MG63 (cell line): ENCODE results near the gene MACROD2. TPM values are rescaled to one million over a fixed set of nuclear protein-coding genes. Genes with fewer than 3 reads are reported as not detected.

Experiments used
- DNase-seq: peaks from one replicate; pipeline ENCODE4 v3.0.0-alpha.2; 2020
- H3K27me3 ChIP-seq: fragments of 250-450 bp; sonication (Bioruptor Pico); 2 replicates; pipeline ENCODE4 v1.5.1; 2020; ENCODE audit warnings: mild to moderate bottlenecking, moderate library complexity
- H3K36me3 ChIP-seq: fragments of 250-450 bp; sonication (Bioruptor Pico); 2 replicates; pipeline ENCODE4 v1.5.1; 2020; ENCODE audit warnings: mild to moderate bottlenecking, moderate library complexity
- H3K4me3 ChIP-seq: fragments of 250-450 bp; sonication (Bioruptor Pico); 2 replicates; pipeline ENCODE4 v1.5.1; 2020; ENCODE audit warnings: mild to moderate bottlenecking, moderate library complexity
- H3K9me3 ChIP-seq: fragments of 250-450 bp; sonication (Bioruptor Pico); 2 replicates; pipeline ENCODE4 v1.5.1; 2020; ENCODE audit warnings: mild to moderate bottlenecking, moderate library complexity
- total RNA-seq: library from RNA; depleted of rRNA; stranded (reverse); fragments of >200 nt; shearing (Covaris generic); gene quantifications from 2 replicates; pipeline ENCODE4 v1.2.3, GENCODE V29; 2014; ENCODE audit warnings: low replicate concordance

MACROD2 gene
- total RNA-seq, 1 experiment from 2014 or later: 0.66 TPM

DNA sequence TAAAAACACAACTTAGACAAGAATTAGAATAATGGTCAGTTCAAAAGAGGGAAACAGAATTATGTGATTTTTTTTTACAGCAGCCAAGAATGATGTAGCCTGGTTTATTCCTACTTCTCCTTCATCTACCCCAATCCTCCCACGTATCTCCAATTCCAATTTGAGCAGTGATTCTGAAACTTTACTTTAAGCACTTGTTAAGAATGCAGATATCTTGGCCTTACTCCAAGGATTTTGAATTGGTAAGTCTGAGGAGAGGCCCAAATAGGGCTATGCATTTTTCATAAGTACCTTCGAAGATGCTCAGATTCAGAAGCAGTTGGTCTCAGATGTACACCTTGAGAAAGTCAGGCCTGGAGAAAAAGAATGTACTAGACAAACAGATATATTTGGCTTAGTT lies 575.5 kb downstream of the MACROD2 start:
- no peaks in the 10 kb centered on the region for H3K36me3 ChIP-seq
- no peaks in the 10 kb centered on the region for H3K27me3 ChIP-seq
- H3K4me3 ChIP-seq: no peak overlapping the region
- no peak for DNase-seq
- peaks cover 1% of the 10 kb centered on the region; the same call in 1 of the 2 replicates for H3K9me3 ChIP-seq

DNA sequence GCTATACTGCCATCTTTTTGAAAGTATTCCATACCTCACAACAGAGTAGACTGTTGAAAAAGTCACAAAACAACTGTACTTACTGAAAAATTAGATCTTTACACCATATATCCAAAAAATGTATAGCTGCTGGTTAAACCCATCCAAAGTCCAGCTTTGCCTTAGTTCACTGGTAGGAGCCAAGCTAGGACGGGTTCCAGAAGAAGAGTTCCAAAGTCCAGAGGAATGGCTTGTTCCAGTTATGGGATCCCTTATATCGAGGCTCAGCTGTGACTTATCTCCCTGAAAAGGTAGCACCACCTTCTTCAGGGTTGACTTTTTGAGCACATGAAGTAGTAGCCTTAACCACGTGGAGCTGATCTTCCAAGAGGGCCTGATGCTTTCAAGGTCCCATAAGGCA lies 578.4 kb downstream of the MACROD2 start:
- Histone ChIP-seq H3K4me3 (no peak overlapping the region), H3K27me3 (no peaks in the 10 kb centered on the region), H3K9me3 (no peaks in the 10 kb centered on the region), H3K36me3 (no peaks in the 10 kb centered on the region)
- no peak for DNase-seq

DNA sequence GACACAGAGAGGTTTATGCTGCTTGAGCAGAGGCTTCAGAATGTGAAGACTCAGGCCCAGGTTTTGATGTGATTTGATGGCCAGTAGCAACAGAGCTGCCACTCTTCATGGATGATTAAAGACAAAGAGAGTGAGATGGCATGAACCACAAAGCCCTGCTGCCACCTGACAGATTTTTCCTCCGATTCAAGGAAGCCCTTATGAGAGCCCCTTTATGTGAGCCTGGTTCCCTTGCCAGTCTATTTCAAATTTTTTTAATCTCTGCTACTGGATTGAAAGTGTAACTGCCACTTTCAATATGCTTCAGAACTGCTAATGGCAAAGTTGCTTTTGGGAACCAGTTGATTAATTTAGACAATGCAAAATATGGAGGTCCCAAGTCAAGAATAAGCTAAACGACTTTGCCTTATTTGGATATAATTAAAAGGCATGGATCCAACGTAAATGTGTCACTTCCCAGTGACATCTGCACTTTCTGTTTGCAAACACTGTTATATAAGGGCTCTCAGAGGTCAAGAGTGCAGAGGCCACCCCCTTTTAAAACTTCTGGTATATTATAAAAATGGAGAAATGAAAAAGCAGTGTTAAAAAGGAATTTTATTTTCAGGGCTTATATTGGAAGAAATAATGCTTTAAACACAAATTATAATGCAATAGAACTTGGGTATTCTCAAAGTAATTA lies 581.0 kb downstream of the MACROD2 start:
- H3K9me3 ChIP-seq: no peaks in the 10 kb centered on the region
- H3K27me3 ChIP-seq: no peaks in the 10 kb centered on the region
- no peak for DNase-seq
- no peaks in the 10 kb centered on the region for H3K36me3 ChIP-seq
- no peak overlapping the region for H3K4me3 ChIP-seq

DNA sequence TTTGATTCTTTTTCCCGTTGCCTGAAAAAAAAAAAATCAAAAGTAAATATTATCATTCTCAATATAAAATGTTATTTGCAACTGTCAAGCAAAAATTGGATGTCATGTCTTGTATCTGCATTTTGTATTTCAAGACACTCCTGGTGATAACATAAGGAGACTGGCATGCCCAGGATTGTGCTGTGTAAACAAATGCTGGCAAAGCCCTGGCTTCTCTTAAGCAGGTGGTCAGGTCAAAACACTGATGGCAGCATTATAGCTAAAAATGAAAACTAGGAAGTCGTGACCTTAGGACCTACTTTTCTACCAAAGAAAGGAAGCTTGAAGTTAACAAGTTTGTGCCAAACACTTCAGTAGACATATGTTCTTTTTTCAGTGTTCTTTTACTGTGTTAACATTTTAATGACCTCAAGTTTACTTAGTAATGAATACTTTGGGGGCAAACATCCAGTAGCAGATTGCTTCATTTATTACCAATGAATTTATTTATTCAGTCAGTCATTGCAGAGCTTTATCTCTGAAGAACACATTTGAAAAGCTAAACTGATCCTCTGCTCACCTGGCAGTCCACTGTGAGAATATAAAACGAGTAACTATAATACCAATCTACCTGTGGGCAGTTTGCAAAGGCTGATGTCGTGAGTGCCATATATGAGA lies 585.2 kb downstream of the MACROD2 start:
- DNase-seq: no peak
- Histone ChIP-seq H3K27me3 (no peaks in the 10 kb centered on the region), H3K9me3 (no peaks in the 10 kb centered on the region), H3K4me3 (no peak overlapping the region), H3K36me3 (no peaks in the 10 kb centered on the region)

DNA sequence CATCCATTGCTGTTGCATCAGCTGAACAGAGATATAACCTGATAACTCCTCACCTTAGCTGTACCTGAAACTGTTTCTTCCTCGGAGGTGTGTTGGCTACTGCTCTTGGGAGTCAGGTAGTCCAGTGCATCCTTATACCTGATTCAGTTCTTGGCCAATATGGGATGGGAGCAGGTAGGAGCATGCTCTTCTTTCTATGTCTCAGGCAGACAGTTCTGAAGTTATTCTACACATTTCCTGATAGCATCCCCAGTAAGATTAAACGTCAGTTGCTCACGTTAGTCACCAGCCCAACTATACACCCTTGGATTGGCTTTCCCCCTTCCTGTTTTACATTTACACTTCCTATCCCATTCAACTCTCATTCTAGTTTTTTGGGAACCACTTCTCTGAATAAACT lies 586.4 kb downstream of the MACROD2 start:
- no peaks in the 10 kb centered on the region for H3K36me3 ChIP-seq
- H3K4me3 ChIP-seq: no peak overlapping the region
- H3K27me3 ChIP-seq: no peaks in the 10 kb centered on the region
- H3K9me3 ChIP-seq: no peaks in the 10 kb centered on the region
- no peak for DNase-seq

DNA sequence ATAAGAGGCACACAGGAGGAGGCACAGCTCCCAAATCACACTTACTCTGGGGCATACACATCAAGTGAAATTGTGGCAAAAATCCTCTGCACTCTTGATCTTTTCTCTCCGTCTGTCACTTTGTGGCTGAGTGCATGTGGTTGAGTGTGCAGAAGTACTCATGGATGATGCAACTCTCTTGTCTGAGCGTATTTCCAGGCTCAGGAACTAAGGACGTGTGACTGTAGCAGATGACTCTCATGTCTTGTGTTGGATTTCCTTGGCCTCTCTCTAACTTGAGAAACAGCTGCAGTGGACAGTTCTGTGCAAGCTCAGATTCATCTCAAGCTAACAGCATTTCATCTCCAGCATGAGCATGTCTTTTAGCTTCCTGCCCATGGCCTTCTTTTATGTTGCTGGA lies 587.5 kb downstream of the MACROD2 start:
- DNase-seq: no peak

DNA sequence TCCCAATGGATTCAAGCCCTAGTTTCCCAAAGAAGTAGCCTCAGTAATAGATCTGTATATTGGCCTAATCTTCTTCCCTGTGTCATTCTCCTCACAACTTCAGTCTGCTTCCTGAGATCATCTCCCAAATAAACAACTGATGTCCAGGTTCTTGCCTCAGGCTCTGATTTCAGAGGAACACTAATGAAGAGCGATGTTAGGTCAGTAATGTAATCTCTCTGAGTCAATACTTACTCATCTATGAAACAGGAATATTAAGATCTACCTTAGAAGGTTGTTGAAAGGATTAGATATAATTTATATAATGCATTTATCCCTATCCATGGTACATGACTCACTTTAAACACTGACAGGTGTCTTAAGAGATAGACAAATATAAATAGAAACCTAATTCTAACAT lies 588.1 kb downstream of the MACROD2 start:
- DNase-seq: peak; percentile 8
- Histone ChIP-seq H3K27me3 (no peaks in the 10 kb centered on the region), H3K36me3 (no peaks in the 10 kb centered on the region), H3K4me3 (no peak overlapping the region), H3K9me3 (no peaks in the 10 kb centered on the region)

More for the DNA sequence above, 587.5 kb downstream of the MACROD2 start:
- Histone ChIP-seq H3K9me3 (no peaks in the 10 kb centered on the region), H3K27me3 (no peaks in the 10 kb centered on the region), H3K36me3 (no peaks in the 10 kb centered on the region), H3K4me3 (no peak overlapping the region)

DNA sequence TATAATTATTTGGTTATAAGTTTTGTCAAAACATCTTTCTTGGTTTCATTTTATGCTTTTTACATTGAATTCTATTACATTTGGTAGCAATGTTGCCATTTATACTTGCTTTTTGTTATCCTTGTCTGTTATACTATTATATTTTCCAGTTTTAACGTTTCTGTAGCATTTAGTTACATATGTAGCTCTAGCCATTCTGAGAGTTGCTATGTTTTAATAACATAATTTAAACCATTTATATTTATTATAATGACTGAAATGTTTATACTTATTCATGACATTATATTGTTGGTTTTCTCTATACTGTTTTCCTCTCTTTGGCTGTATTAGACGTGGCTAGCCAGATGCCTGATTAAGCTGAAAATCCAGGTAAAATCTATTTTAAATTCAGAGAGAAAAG lies 594.1 kb downstream of the MACROD2 start:
- no peaks in the 10 kb centered on the region for H3K27me3 ChIP-seq
- no peak overlapping the region for H3K4me3 ChIP-seq
- no peaks in the 10 kb centered on the region for H3K9me3 ChIP-seq
- no peaks in the 10 kb centered on the region for H3K36me3 ChIP-seq
- no peak for DNase-seq

DNA sequence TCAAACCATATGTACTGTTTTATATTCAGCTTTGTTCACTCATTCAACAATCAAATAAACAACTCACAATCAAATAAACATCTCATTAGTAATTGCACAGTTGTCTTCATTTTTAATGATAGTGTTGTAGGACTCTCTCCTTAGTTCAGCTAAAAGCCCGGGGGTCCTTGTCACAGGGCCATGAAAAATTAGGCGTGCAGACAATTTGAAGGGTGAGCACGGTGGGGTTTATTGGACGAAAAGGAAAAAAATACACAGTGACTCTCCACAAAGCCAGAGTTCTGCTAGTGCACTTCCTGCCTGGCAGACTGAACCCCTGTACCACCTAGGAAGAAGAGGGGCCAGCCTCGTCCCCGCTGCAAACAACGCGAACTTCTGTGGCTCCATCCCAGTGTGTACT lies 599.7 kb downstream of the MACROD2 start:
- Histone ChIP-seq H3K27me3 (no peaks in the 10 kb centered on the region), H3K9me3 (no peaks in the 10 kb centered on the region), H3K4me3 (no peak overlapping the region), H3K36me3 (no peaks in the 10 kb centered on the region)
- DNase-seq: no peak

DNA sequence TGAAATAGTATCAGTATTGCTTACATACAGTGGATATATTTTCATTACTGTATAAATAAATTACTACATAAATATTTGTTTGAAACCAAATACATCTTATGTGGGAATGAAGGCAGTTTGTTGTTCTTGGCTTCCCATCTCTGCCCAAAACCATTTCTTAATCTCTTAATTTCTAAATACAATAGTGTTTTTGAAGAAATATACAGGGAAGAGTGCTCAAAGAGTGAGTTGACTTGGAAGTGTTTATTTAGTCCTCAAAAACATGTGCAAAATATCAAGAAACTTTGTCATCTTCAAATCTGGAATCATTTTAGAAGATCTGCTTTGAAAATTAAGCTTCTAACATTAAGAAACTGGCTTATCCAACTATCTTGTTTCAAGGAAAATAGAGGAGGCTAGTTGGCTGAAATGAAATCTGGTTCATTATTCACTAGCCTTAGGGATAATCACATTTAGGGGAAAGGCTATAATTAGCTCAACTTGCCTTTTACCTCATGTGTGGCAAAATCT lies 601.9 kb downstream of the MACROD2 start:
- DNase-seq: no peak
- no peak overlapping the region for H3K4me3 ChIP-seq
- H3K27me3 ChIP-seq: no peaks in the 10 kb centered on the region
- no peaks in the 10 kb centered on the region for H3K9me3 ChIP-seq
- H3K36me3 ChIP-seq: no peaks in the 10 kb centered on the region

DNA sequence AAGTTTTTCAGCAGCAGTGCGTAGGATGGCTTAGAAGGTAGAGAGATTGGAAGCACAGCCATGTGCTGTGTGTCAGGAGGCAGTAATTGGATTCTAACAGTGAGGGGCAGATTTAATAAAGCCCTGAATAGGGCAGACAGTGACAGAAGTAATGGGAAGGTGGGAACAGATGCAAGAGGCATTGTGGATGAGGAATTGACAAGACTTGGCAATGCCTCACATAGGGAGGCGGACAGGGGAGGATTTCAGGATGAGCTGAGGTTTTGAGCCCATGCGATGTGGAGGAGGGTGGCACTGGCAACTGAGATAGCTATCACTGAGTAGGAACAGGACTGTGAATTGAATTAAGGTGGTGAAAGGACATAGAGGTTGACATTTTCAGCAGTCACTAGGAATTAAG lies 604.3 kb downstream of the MACROD2 start:
- Histone ChIP-seq H3K9me3 (no peaks in the 10 kb centered on the region), H3K4me3 (no peak overlapping the region), H3K36me3 (no peaks in the 10 kb centered on the region), H3K27me3 (no peaks in the 10 kb centered on the region)
- DNase-seq: no peak

DNA sequence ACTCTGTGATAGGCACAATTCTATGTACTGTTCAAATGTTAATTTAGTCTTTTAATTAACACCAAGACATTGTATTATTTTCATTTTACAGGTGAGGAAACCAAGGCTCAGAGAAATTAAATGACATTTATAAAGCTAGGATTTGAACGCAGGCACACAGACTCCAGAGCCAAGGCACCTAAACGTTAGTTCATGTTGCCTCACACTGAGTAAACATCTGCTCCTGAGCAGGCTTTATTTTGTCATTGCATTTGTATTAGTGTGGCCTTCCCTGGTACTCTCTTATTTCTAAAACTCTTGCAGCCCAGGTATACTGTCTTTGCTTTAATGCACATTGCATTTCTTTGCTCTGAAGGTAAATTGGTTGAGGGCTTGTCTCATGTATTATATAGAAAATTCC lies 605.2 kb downstream of the MACROD2 start:
- Histone ChIP-seq H3K36me3 (no peaks in the 10 kb centered on the region), H3K9me3 (no peaks in the 10 kb centered on the region), H3K27me3 (no peaks in the 10 kb centered on the region), H3K4me3 (no peak overlapping the region)
- no peak for DNase-seq

DNA sequence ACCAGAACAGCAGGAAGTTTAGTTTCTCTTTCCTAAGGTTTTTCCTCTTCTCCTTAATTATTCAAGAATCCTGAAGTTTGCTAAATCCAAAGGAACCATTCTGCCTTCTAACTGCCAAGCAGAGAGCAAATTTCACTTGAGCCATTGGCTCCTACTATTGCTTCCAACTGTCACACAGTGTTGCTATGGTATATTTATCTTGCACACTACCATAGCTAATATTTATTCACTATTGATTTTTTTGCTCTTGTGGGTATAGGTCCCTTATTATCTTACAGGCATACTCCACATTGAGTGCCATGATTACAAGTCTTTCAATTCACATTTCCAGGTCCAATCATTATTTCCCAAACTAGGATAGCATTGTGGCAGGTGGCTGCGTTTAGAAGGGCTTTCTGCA lies 608.8 kb downstream of the MACROD2 start:
- Histone ChIP-seq H3K9me3 (no peaks in the 10 kb centered on the region), H3K27me3 (no peaks in the 10 kb centered on the region), H3K4me3 (no peak overlapping the region), H3K36me3 (no peaks in the 10 kb centered on the region)
- DNase-seq: no peak

DNA sequence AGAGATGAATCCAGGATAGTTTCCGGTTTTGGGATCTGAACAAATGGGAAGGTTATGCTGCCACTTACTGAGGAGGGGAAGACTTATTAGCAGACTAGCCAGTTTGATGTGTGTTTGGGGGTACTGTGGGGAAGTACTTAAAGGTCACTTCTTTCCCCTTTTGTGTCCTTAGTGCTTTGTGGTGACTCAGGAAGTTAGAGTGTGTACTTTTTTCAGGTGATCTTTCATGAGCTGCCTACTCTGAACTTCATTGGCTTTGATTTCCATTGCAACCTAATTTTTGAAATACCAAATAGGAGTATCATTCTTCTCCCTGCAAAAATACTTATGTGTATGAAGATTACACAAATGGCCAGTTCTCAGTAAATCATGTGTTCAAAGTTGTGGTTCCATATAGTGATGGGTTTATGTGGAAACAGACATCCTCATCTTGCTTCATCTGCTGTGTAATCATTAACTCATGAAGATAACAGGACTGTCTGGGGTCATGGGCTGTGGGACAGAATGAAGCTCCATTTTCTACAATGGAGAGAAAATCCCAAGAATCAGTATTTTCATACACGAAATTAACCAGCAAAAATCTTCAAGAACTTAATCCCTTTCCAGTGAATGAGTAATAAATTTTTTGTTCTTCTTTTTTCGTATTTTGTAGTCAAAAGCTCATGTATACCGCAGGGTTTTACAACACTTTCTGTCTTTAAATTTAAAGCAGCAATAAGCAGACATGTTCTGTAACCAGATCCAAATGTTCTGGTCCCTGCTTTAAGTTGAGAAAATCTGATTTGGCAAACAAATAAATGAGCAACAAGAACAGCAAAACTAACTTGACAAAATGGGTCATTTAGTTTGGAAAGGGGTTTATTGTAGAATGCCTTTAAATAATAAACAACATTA lies 614.3 kb downstream of the MACROD2 start:
- H3K36me3 ChIP-seq: no peaks in the 10 kb centered on the region
- no peaks in the 10 kb centered on the region for H3K27me3 ChIP-seq
- no peak for DNase-seq
- H3K9me3 ChIP-seq: no peaks in the 10 kb centered on the region
- no peak overlapping the region for H3K4me3 ChIP-seq

DNA sequence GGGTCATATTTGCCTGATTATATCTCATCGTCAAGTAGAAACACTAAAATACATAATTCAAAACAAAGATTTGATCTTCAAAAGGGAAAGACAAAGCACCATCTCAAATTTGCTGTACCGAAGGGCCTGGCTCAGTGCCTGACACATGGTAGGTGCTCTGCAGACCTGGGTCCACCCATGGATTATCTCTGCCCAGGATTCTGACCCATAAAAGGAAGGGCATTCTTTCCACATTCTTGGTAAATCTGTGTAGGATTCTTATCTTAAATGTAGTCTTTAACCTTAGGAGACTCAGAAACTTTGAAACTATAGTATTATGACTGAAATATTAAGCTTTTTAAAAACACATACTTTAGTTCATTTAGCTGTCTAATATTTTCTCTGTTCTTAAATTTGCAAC lies 616.2 kb downstream of the MACROD2 start:
- DNase-seq: no peak
- no peaks in the 10 kb centered on the region for H3K9me3 ChIP-seq
- H3K36me3 ChIP-seq: no peaks in the 10 kb centered on the region
- H3K4me3 ChIP-seq: no peak overlapping the region
- H3K27me3 ChIP-seq: no peaks in the 10 kb centered on the region

DNA sequence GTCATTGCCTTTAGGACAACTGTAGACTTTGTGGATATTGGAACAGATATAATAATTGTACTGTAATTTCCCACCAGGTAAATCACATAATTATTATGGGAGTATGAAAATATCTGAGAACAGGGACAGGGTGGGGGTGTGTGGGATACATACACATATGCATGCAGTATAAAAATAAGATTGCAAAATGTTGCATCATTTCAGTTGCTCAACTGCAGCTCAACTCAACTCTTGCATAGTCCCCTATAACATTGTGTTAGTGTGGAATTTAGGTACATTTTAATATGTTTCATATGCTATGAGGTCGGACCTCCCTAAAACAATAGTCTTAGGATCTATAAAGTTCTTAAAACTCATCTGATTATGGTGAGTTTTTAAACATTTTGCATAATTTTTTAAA lies 617.1 kb downstream of the MACROD2 start:
- H3K9me3 ChIP-seq: no peaks in the 10 kb centered on the region
- no peaks in the 10 kb centered on the region for H3K27me3 ChIP-seq
- H3K4me3 ChIP-seq: no peak overlapping the region
- no peak for DNase-seq
- H3K36me3 ChIP-seq: no peaks in the 10 kb centered on the region

DNA sequence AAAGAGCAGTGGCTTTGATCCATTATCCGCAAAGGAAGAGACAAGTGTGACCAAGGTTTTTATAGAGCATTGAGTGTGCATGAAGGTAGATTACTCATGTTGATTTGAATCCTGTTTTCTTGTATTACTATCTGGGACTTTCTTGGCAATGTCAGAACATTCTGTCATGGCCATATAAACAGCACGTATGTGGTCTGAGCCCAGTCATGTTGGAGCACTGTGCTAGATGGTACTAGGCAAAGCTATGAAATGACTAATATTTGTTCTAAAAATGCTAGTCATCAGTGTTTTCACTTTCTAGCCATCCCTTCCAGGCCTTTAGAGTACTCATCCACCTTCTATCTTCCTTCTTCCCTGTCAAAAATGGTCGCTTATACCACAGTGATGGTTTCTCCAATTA lies 620.7 kb downstream of the MACROD2 start:
- H3K4me3 ChIP-seq: no peak overlapping the region
- H3K27me3 ChIP-seq: no peaks in the 10 kb centered on the region
- no peaks in the 10 kb centered on the region for H3K9me3 ChIP-seq
- no peaks in the 10 kb centered on the region for H3K36me3 ChIP-seq
- no peak for DNase-seq
